SK-N-SH treated with all-trans-retinoic acid at 6 μM for 48 hours (cell line): ENCODE measurements around the gene PRRG2.

Source experiments
- ATAC-seq: fragments of 200-7000 bp; cut with Tn5 transposase; 3 replicates; pipeline ENCODE4 v1.9.1; 2020; ENCODE audit warnings: mild to moderate bottlenecking, moderate library complexity
- ARNTL ChIP-seq: fragments of 450-650 bp; formaldehyde crosslinking; IDR thresholded peaks from 2 replicates; pipeline ENCODE4 v1.5.0; 2020; ENCODE audit warnings: low read depth, mild to moderate bottlenecking, moderate library complexity, borderline replicate concordance
- BACH2 ChIP-seq: fragments of 250-450 bp; sonication (Bioruptor Pico); IDR thresholded peaks from 2 replicates; pipeline ENCODE4 v1.9.0; 2021; ENCODE audit warnings: mild to moderate bottlenecking, borderline replicate concordance
- CSDC2 ChIP-seq: fragments of 250-450 bp; sonication (Bioruptor Pico); IDR thresholded peaks from 2 replicates; pipeline ENCODE4 v1.5.0; 2020; ENCODE audit warnings: mild to moderate bottlenecking, moderate library complexity
- CSRNP3 ChIP-seq: fragments of 250-450 bp; sonication (Bioruptor Pico); IDR thresholded peaks from 2 replicates; pipeline ENCODE4 v1.5.1; 2021; ENCODE audit warnings: mild to moderate bottlenecking, moderate library complexity
- GLIS3 ChIP-seq: fragments of 250-450 bp; sonication (Bioruptor Pico); IDR thresholded peaks from 2 replicates; pipeline ENCODE4 v1.5.0; 2020; ENCODE audit warnings: mild to moderate bottlenecking, moderate library complexity
- ISL1 ChIP-seq: fragments of 250-450 bp; sonication (Bioruptor Pico); IDR thresholded peaks from 2 replicates; pipeline ENCODE4 v2.1.2; 2022; ENCODE audit warnings: mild to moderate bottlenecking, moderate library complexity
- OSR1 ChIP-seq: fragments of 250-450 bp; sonication (Bioruptor Pico); IDR thresholded peaks from 2 replicates; pipeline ENCODE4 v1.8.0; 2022; ENCODE audit warnings: moderate library complexity, mild to moderate bottlenecking, inconsistent platforms
- PATZ1 ChIP-seq: fragments of 250-450 bp; sonication (Bioruptor Pico); IDR thresholded peaks from 2 replicates; pipeline ENCODE4 v1.8.0; 2020; ENCODE audit warnings: mild to moderate bottlenecking, moderate library complexity, borderline replicate concordance
- POU6F1 ChIP-seq: fragments of 250-450 bp; sonication (Bioruptor Pico); IDR thresholded peaks from 2 replicates; pipeline ENCODE4 v1.8.0; 2021; ENCODE audit warnings: low read depth, mild to moderate bottlenecking, moderate library complexity, borderline replicate concordance
- PPARA ChIP-seq: fragments of 250-450 bp; sonication (Bioruptor Pico); IDR thresholded peaks from 2 replicates; pipeline ENCODE4 v1.5.0; 2020; ENCODE audit warnings: mild to moderate bottlenecking, borderline replicate concordance
- RARB ChIP-seq: fragments of 250-450 bp; sonication (Bioruptor Pico); IDR thresholded peaks from 2 replicates; pipeline ENCODE4 v1.8.0; 2021; ENCODE audit warnings: mild to moderate bottlenecking, moderate library complexity
- SNAI2 ChIP-seq: fragments of 250-450 bp; sonication (Bioruptor Pico); IDR thresholded peaks from 2 replicates; pipeline ENCODE4 v1.5.0; 2020; ENCODE audit warnings: mild to moderate bottlenecking, moderate library complexity
- TCF4 ChIP-seq: fragments of 250-450 bp; sonication (Bioruptor Pico); IDR thresholded peaks from 2 replicates; pipeline ENCODE4 v1.8.0; 2021; ENCODE audit warnings: mild to moderate bottlenecking, moderate library complexity, borderline replicate concordance
- TOX ChIP-seq: fragments of 250-450 bp; sonication (Bioruptor Pico); IDR thresholded peaks from 2 replicates; pipeline ENCODE4 v1.8.0; 2021; ENCODE audit warnings: mild to moderate bottlenecking, moderate library complexity, borderline replicate concordance
- TSHZ2 ChIP-seq: fragments of 250-450 bp; sonication (Bioruptor Pico); IDR thresholded peaks from 2 replicates; pipeline ENCODE4 v1.5.0; 2020; ENCODE audit warnings: mild to moderate bottlenecking, moderate library complexity
- ZFP3 ChIP-seq: fragments of 250-450 bp; sonication (Bioruptor Pico); IDR thresholded peaks from 2 replicates; pipeline ENCODE4 v1.5.0; 2020; ENCODE audit warnings: mild to moderate bottlenecking, moderate library complexity
- ZFP30 ChIP-seq: fragments of 450-650 bp; formaldehyde crosslinking; IDR thresholded peaks from 2 replicates; pipeline ENCODE4 v1.5.0; 2022; ENCODE audit warnings: mild to moderate bottlenecking, moderate library complexity
- ZNF565 ChIP-seq: fragments of 450-650 bp; formaldehyde crosslinking; conservative IDR thresholded peaks from 2 replicates; pipeline ENCODE4 v1.5.0; 2020; ENCODE audit warnings: low read depth, mild to moderate bottlenecking, moderate library complexity
- ZNF70 ChIP-seq: fragments of 450-650 bp; formaldehyde crosslinking; IDR thresholded peaks from 2 replicates; pipeline ENCODE4 v1.5.0; 2020; ENCODE audit warnings: mild to moderate bottlenecking, moderate library complexity
- ZNF8 ChIP-seq: fragments of 450-650 bp; formaldehyde crosslinking; IDR thresholded peaks from 2 replicates; pipeline ENCODE4 v1.5.0; 2020; ENCODE audit warnings: mild to moderate bottlenecking, moderate library complexity

The PRRG2 gene

GRCh38 chr19:49626226-49626625, 45.1 kb downstream of the PRRG2 start:
- TF ChIP-seq ZNF8 (no peak), OSR1 (CRISPR knock-in tag) (no peak), CSRNP3 (CRISPR knock-in tag) (no peak), POU6F1 (CRISPR knock-in tag) (no peak), TSHZ2 (CRISPR knock-in tag) (no peak), TOX (CRISPR knock-in tag) (no peak)
- TF ChIP-seq, all 23 proteins: peak for 0
- ATAC-seq = no peak

- no peak for ATAC-seq
- TF ChIP-seq GLIS3 (CRISPR knock-in tag) (no peak), TSHZ2 (CRISPR knock-in tag) (no peak), ZNF8 (no peak), ZNF565 (CRISPR knock-in tag) (no peak), ZFP30 (CRISPR knock-in tag) (no peak), CSRNP3 (CRISPR knock-in tag) (no peak), RARB (CRISPR knock-in tag) (no peak), BACH2 (no peak), CSDC2 (CRISPR knock-in tag) (no peak), PATZ1 (CRISPR knock-in tag) (no peak), TCF4 (CRISPR knock-in tag) (no peak), OSR1 (CRISPR knock-in tag) (no peak), ARNTL (no peak), PPARA (no peak), POU6F1 (CRISPR knock-in tag) (no peak), ISL1 (CRISPR knock-in tag) (no peak), SNAI2 (CRISPR knock-in tag) (no peak), TOX (CRISPR knock-in tag) (no peak), ZNF70 (CRISPR knock-in tag) (no peak), ZFP3 (CRISPR knock-in tag) (no peak)
These were observed 48.5 kb downstream of the PRRG2 start for GRCh38 chr19:49629659-49630058.
